GM12865 (cell line): ENCODE results near the gene NKAIN4.

Source experiments
- DNase-seq: peaks from one replicate; pipeline ENCODE4 v3.0.0; 2010; ENCODE audit warnings: low read depth
- H3K4me3 ChIP-seq: 2 replicates; pipeline ENCODE4 v1.5.1; 2011; ENCODE audit warnings: mild to moderate bottlenecking, low read depth, low read length, control low read depth
- CTCF ChIP-seq: IDR thresholded peaks from 2 replicates; pipeline ENCODE4 v1.5.1; 2011; ENCODE audit warnings: low read length, control low read depth, low read depth, inconsistent platforms; ENCODE audit not compliant: insufficient read depth; ENCODE audit errors: missing control alignments

Gene NKAIN4

GRCh38 chr20:63270606-63271325 lies 16.5 kb upstream of the NKAIN4 start:
- DNase-seq: no peak
- H3K4me3 ChIP-seq: no peak overlapping the region
- TF ChIP-seq CTCF: no peak

DNA sequence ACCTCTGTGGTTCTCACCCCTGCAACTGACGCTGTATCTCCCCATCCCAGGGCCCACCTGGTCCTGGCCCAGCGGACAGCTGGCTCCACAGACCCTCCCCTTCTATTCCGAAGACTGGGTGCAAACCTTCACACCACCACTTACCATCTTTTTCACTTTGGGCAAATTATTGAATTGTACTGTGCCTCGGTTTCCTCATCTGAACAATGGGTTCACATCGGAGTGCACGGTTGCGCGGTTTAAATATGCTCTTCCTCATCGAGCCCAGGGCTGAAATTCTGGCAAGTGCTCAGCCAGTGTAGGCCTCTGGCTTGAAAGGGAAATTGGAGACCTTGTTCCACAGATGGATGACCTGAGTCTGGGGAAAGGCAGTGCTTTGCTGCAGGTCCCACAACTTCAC lies 15.5 kb upstream of the NKAIN4 start:
- H3K4me3 ChIP-seq: no peak overlapping the region
- TF ChIP-seq CTCF: no peak
- no peak for DNase-seq

DNA sequence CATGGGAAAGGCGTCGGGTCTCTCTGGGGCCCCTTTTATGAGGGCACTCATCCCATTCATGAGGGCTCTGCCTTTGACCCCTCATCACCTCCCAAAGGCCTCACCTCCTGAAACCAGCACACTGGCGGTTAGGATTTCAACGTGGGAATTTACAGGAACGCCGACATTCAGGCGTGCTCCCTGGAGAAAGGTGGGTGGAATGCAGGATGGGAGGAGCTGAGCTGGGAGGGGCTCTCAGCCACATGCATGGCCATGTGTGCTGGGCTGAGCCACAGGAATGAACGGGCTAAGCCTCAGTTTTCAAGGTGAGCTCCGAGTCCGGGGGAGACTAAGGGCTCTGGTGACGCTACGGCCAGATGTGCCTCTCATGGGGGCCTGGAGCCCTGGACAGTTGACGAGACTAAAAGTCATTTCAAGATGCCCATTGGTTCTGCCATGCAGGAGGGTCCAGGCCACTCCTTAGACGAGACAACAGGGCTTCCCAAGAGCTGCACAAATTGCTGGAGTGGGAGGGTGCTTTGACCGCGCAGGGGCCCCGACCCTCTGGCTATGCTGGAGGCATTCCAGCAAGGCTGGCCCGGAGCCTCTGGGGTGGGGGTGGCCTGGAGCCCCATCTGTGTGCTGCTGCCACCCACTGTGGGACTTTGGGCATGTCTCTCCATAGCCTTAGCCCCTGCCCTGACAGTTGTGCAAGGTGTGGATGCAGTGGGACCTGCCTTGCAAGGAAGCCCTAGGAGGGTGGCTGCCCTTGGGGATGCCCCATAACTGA lies 14.6 kb upstream of the NKAIN4 start:
- H3K4me3 ChIP-seq: no peak overlapping the region
- TF ChIP-seq CTCF: no peak
- no peak for DNase-seq

- TF ChIP-seq CTCF: no peak
- DNase-seq: no peak
- H3K4me3 ChIP-seq: no peak overlapping the region
Measured at GRCh38 chr20:63268256-63268655, 14.0 kb upstream of the NKAIN4 start.

- TF ChIP-seq CTCF: no peak
- no peak for DNase-seq
- H3K4me3 ChIP-seq: no peak overlapping the region
Measured at GRCh38 chr20:63267691-63268090, 13.4 kb upstream of the NKAIN4 start.

DNA sequence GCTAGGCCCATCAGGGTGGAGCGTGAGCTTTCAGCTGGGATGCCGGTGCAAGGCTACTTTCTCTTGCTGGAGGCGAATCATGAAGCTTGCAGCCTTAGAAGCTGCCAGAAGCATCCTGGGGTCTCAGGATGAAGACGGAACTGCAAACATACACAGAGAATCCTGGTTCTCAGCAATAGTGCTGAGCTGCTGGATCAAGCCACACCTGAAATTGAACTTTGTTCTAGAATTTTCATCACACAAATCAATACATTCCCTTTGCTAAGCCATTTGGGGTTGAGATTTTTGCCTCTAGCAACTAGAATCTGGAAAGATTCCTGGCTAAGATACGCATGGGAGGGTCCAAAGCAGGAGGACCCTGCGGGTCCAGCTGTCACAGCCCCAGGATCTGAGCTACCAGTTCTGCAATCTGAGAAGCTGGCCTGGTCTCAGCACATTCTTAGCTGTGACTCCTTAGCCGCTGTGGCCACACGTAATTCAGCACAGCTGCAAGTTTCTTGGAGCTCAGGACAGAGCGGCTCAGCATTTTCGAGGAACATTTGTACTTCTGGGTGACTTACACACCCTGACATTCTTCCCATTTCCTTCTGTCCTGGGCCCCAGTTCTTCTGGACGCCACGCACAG lies 11.7 kb upstream of the NKAIN4 start:
- TF ChIP-seq CTCF: no peak
- no peak for DNase-seq
- no peak overlapping the region for H3K4me3 ChIP-seq

DNA sequence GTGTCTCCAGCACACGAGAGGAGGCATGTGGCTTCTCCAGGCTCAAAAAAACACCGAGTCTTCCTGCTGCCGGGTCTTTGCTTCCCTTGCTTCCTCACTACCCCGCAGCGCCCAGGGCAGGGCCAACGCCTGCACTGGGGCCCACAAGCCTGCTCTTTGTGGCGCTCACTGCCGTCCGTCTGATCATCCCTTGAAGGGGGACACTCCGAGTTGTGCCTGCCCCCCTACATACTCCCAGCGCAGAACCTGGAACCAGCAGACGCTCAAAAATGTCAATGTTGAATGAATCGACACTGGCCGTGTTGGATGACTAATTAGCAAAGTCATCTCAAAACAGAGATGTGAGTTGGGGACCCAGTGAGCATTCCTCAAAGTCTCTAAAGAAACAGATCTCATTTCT lies 10.3 kb upstream of the NKAIN4 start:
- no peak overlapping the region for H3K4me3 ChIP-seq
- no peak for TF ChIP-seq CTCF
- DNase-seq: no peak
